ENCODE data around the gene NCMAP.

Gene NCMAP

GRCh38 chr1:24636661-24637357 lies 80.9 kb downstream of the NCMAP start:
- DNase-seq = no peak

- DNase-seq = no peak
Observed at GRCh38 chr1:24639094-24639493, 83.2 kb downstream of the NCMAP start.

- DNase-seq = no peak
Observed at GRCh38 chr1:24639881-24640280, 84.0 kb downstream of the NCMAP start.

GRCh38 chr1:24640288-24640687 lies 84.4 kb downstream of the NCMAP start:
- DNase-seq = no peak

GRCh38 chr1:24641646-24642151 lies 85.8 kb downstream of the NCMAP start:
- peak; percentile 69 for DNase-seq

GRCh38 chr1:24642481-24643362 lies 86.8 kb downstream of the NCMAP start, which contains the start of gene SRRM1:
TSS of gene SRRM1 (plus strand) at chr1:24643302. CDS start at chr1:24643327, 25 bp downstream.
- peak; percentile 100 for DNase-seq

GRCh38 chr1:24643363-24644099 lies 87.6 kb downstream of the NCMAP start:
- no peak for DNase-seq

- DNase-seq = no peak
Observed at GRCh38 chr1:24644100-24644384, 88.2 kb downstream of the NCMAP start.

- no peak for DNase-seq
Observed at GRCh38 chr1:24648919-24649318, 93.0 kb downstream of the NCMAP start.

- DNase-seq = no peak
Observed at GRCh38 chr1:24652382-24652781, 96.5 kb downstream of the NCMAP start.

GRCh38 chr1:24654010-24654409 lies 98.1 kb downstream of the NCMAP start:
- no peak for DNase-seq

- no peak for DNase-seq
Observed at GRCh38 chr1:24656046-24656445, 100.2 kb downstream of the NCMAP start.

- DNase-seq = no peak
Observed at GRCh38 chr1:24657781-24658180, 101.9 kb downstream of the NCMAP start.
